RWPE1 (cell line): ENCODE measurements around the gene ZC2HC1B.
A peak's percentile ranks its signal among the peaks of the same experiment; 100 is the strongest.

Experiments
- CTCF ChIA-PET: fragments of 350-600 bp; sonication (Branson Sonifier 250); formaldehyde crosslinking; extraction: SDS; loops from one replicate; lab custom pipeline; 2021; lab: Yijun Ruan, JAX
- POLR2A ChIA-PET: fragments of 400-600 bp; formaldehyde crosslinking; extraction: SDS; loops from one replicate; lab custom pipeline; 2020; ENCODE audit warnings: antibody characterized with exemption; ENCODE audit not compliant: low non-redundant PET; lab: Yijun Ruan, JAX
- DNase-seq: peaks from one replicate; pipeline ENCODE4 v3.0.0; 2012; ENCODE audit warnings: low spot score
- H3K27ac ChIP-seq: fragments of 450-650 bp; 2 replicates; pipeline ENCODE4 v1.5.1; 2017
- TF ChIP-seq, protein P1 (sequence below): fragments of 450-650 bp; conservative IDR thresholded peaks from 2 replicates; pipeline ENCODE4 v1.5.1; 2017; ENCODE audit warnings: low read depth, mild to moderate bottlenecking

The ZC2HC1B gene

DNA sequence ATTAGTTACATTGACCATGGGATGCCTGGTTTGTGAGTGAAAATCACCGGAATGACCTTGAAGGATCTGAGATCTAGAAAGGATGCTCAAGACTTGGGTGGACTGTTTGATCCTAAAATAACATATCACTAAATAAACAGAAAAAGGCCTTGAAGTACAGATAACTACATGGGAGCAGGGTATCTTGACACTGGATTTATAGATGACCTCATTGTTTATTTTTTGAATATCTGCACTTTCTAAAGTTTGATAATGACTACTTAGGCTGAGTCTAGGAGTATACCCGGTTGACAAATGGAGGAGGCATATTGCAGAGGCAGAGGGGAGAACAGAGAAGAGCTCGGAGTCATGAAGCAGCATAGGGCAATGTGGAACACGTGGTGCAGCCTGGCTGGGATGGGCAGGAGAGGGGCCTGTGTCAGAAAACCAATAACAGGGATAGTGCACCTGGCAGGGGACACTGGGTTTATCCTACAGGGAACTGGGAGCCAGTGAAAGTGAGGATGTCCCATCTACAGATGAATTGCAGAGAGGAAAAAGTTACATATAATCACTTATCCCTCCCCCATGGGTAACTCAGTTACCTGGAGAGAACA, 93.5 kb downstream of the ZC2HC1B start:
- no peak overlapping the region for H3K27ac ChIP-seq
- CTCF ChIA-PET = interaction anchor here (0.5 kb wide), 1 partner anchor 55 kb away, joined by 3 read pairs; no protein-coding TSS in a partner anchor
- TF ChIP-seq, protein P1, sequence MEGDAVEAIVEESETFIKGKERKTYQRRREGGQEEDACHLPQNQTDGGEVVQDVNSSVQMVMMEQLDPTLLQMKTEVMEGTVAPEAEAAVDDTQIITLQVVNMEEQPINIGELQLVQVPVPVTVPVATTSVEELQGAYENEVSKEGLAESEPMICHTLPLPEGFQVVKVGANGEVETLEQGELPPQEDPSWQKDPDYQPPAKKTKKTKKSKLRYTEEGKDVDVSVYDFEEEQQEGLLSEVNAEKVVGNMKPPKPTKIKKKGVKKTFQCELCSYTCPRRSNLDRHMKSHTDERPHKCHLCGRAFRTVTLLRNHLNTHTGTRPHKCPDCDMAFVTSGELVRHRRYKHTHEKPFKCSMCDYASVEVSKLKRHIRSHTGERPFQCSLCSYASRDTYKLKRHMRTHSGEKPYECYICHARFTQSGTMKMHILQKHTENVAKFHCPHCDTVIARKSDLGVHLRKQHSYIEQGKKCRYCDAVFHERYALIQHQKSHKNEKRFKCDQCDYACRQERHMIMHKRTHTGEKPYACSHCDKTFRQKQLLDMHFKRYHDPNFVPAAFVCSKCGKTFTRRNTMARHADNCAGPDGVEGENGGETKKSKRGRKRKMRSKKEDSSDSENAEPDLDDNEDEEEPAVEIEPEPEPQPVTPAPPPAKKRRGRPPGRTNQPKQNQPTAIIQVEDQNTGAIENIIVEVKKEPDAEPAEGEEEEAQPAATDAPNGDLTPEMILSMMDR = no peak
- POLR2A ChIA-PET = no interaction called here
- DNase-seq = no peak

DNA sequence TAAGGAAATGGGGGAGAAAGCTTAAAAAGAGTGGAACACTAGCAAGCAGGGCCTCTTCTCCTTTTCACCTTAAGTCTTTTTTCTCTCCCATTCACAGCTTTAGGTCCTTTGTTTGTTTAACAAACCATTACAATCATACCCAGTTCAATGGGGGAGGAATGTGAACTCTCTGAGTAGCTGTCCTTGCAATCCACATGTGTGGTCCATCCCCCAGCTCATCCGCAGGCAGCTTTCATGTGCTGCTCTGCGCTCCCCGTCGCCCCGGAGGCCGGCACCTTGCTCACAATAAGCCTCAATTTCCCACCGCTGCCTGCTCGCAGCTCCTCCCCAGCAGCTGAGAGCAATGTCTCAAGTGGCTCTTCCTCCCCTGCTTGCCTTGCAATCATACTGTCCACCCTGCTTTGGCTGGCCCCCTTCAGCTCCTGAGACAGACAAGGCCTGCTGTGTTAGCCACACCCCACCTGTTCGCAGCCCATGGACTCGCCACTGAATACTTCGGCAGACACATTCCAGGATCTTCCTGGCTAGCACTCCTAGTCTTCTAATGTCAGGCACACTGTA, 94.6 kb downstream of the ZC2HC1B start:
- ChIA-PET POLR2A (no interaction called here), CTCF (interaction anchor here (0.7 to 0.8 kb wide), 2 partner anchors 27 to 1372 kb away, joined by 3 to 4 read pairs; no protein-coding TSS in a partner anchor)
- DNase-seq = no peak
- H3K27ac ChIP-seq = no peak overlapping the region
- TF ChIP-seq, protein P1 = no peak

GRCh38 chr6:143959927-143960326, 95.7 kb downstream of the ZC2HC1B start:
- POLR2A ChIA-PET = no interaction called here
- CTCF ChIA-PET = interaction anchor here (0.8 to 1.1 kb wide), 2 partner anchors 54 to 1371 kb away, joined by 3 to 4 read pairs; no protein-coding TSS in a partner anchor
- DNase-seq = no peak
- TF ChIP-seq, protein P1 = no peak
- no peak overlapping the region for H3K27ac ChIP-seq

- no peak for DNase-seq
- CTCF ChIA-PET = interaction anchor here (1.3 kb wide), 1 partner anchor 386 kb away, joined by 3 read pairs; no protein-coding TSS in a partner anchor
- POLR2A ChIA-PET = no interaction called here
- no peak overlapping the region for H3K27ac ChIP-seq
- TF ChIP-seq, protein P1 = no peak
Observed at GRCh38 chr6:143961066-143961465, 96.8 kb downstream of the ZC2HC1B start.

GRCh38 chr6:143961886-143962878, 97.9 kb downstream of the ZC2HC1B start:
- POLR2A ChIA-PET = no interaction called here
- H3K27ac ChIP-seq = no peak overlapping the region
- CTCF ChIA-PET = interaction anchor here (0.6 to 1.3 kb wide), 4 partner anchors 9 to 403 kb away, joined by 3 to 7 read pairs (median 4); no protein-coding TSS in a partner anchor
- TF ChIP-seq, protein P1 = no peak
- peak; percentile 13 for DNase-seq
